ENCODE measurements around the gene MKI67. TPM values are rescaled to one million over a fixed set of nuclear protein-coding genes. Genes with fewer than 3 reads are reported as not detected.

Gene MKI67
- total RNA-seq, 1 experiment from 2014 or later = 22.9 TPM

GRCh38 chr10:128083191-128083895, 42.9 kb downstream of the MKI67 start:
- DNase-seq (ENCODE audit: low spot score) = no peak

- no peak for DNase-seq (ENCODE audit: low spot score)
Measured at GRCh38 chr10:128081720-128082119, 44.5 kb downstream of the MKI67 start.

GRCh38 chr10:128081222-128081621, 45.0 kb downstream of the MKI67 start:
- no peak for DNase-seq (ENCODE audit: low spot score)

- DNase-seq (ENCODE audit: low spot score) = no peak
Measured at GRCh38 chr10:128080641-128081040, 45.6 kb downstream of the MKI67 start.

GRCh38 chr10:128080231-128080630, 46.0 kb downstream of the MKI67 start:
- DNase-seq (ENCODE audit: low spot score) = no peak

- DNase-seq (ENCODE audit: low spot score) = peak; percentile 7
Measured at GRCh38 chr10:128078136-128078969, 47.9 kb downstream of the MKI67 start.

GRCh38 chr10:128077155-128077875, 48.9 kb downstream of the MKI67 start:
- no peak for DNase-seq (ENCODE audit: low spot score)

- DNase-seq (ENCODE audit: low spot score) = no peak
Measured at GRCh38 chr10:128074589-128074988, 51.6 kb downstream of the MKI67 start.

GRCh38 chr10:128073890-128074289, 52.3 kb downstream of the MKI67 start:
- DNase-seq (ENCODE audit: low spot score) = no peak

- DNase-seq (ENCODE audit: low spot score) = no peak
Measured at GRCh38 chr10:128072941-128073645, 53.1 kb downstream of the MKI67 start.

GRCh38 chr10:128072046-128072445, 54.2 kb downstream of the MKI67 start:
- DNase-seq (ENCODE audit: low spot score) = no peak

- no peak for DNase-seq (ENCODE audit: low spot score)
Measured at GRCh38 chr10:128071417-128071782, 54.8 kb downstream of the MKI67 start.

GRCh38 chr10:128070721-128071416, 55.4 kb downstream of the MKI67 start:
- no peak for DNase-seq (ENCODE audit: low spot score)

- no peak for DNase-seq (ENCODE audit: low spot score)
Measured at GRCh38 chr10:128070161-128070560, 56.1 kb downstream of the MKI67 start.

- DNase-seq (ENCODE audit: low spot score) = peak; percentile 73
Measured at GRCh38 chr10:128069351-128070051, 56.7 kb downstream of the MKI67 start.

GRCh38 chr10:128068398-128069285, 57.6 kb downstream of the MKI67 start:
- no peak for DNase-seq (ENCODE audit: low spot score)

- no peak for DNase-seq (ENCODE audit: low spot score)
Measured at GRCh38 chr10:128067691-128068397, 58.4 kb downstream of the MKI67 start.

- no peak for DNase-seq (ENCODE audit: low spot score)
Measured at GRCh38 chr10:128066870-128067382, 59.3 kb downstream of the MKI67 start.
